Gastrocnemius medialis (tissue), 4 donors: Measurements from ENCODE around the gene KCNC1. TPM values are rescaled to one million over a fixed set of nuclear protein-coding genes. Genes with fewer than 3 reads are reported as not detected.

Experiments used
- ATAC-seq, 2 donors: fragments of 150-250 bp; one replicate each; pipeline ENCODE4 v1.9.1; 2016
- DNase-seq, 2 donors: peaks; one replicate each; pipeline ENCODE4 v3.0.0-alpha.2; 2019
- H3K27ac ChIP-seq, 4 donors: fragments of 200-600 bp; sonication (generic); 1 replicate in 1 of 4; 2 replicates in 3 of 4; pipeline ENCODE4 v1.5.1; 2016 to 2018; ENCODE audit warnings: mild to moderate bottlenecking in 2 of 4, moderate library complexity in 1 of 4
- H3K27me3 ChIP-seq, 3 donors: fragments of 200-600 bp; sonication (generic) in 2 of 3; 1 replicate in 1 of 3; 2 replicates in 2 of 3; pipeline versions ENCODE4 v1.5.1 to v1.6.0; 2016 to 2019; ENCODE audit warnings: mild to moderate bottlenecking in 1 of 3, moderate library complexity in 1 of 3
- H3K36me3 ChIP-seq, 2 donors: fragments of 200-600 bp; sonication (generic) in 1 of 2; one replicate each; pipeline ENCODE4 v1.5.1; 2017 to 2018
- H3K4me1 ChIP-seq, 2 donors: fragments of 200-600 bp; sonication (generic) in 1 of 2; one replicate each; pipeline ENCODE4 v1.5.1; 2016 to 2017; ENCODE audit warnings: mild to moderate bottlenecking in 2 of 2
- H3K4me3 ChIP-seq, 4 donors: fragments of 200-600 bp; sonication (generic) in 3 of 4; 1 replicate in 1 of 4; 2 replicates in 3 of 4; pipeline ENCODE4 v1.5.1; 2016 to 2019; ENCODE audit warnings: mild to moderate bottlenecking in 2 of 4
- H3K9me3 ChIP-seq, 3 donors: fragments of 200-600 bp; sonication (generic) in 2 of 3; 1 replicate in 1 of 3; 2 replicates in 2 of 3; pipeline ENCODE4 v1.5.1; 2016 to 2019
- POLR2A ChIP-seq, 2 donors: fragments of 450-650 bp; IDR thresholded peaks; one replicate each; pipeline ENCODE4 v1.6.1; 2017; ENCODE audit warnings: antibody characterized with exemption in 2 of 2, mild to moderate bottlenecking in 2 of 2, moderate library complexity in 2 of 2
- in situ Hi-C, 4 donors: fragments of 200-750 bp; cut with MboI; loops; one replicate each; pipeline versions ENCODE4 v1.15.0 to v1.8.0; 2017; ENCODE audit warnings: low sequenced_read_pairs in 4 of 4
- intact Hi-C: fragments of 100-400 bp; cut with DNase I; formaldehyde crosslinking; loops from one replicate; pipeline ENCODE4 v1.15.1; 2023; ENCODE audit warnings: low total_unique reads
- total RNA-seq, 4 donors: library from RNA; depleted of rRNA; stranded (reverse); fragments of >200 nt; gene quantifications; one replicate each; pipeline versions ENCODE4 v1.1.0 to v1.2.3, GENCODE V29; 2016
- TF ChIP-seq, protein P1 (sequence below), 5 experiments: fragments of 450-650 bp in 3 of 5; fragments of 200-600 bp in 2 of 5; sonication (generic) in 2 of 5; IDR thresholded peaks in 4 of 5; conservative IDR thresholded peaks in 1 of 5; 1 replicate in 4 of 5; 2 replicates in 1 of 5; pipeline ENCODE4 v1.5.1; 2016 to 2019; ENCODE audit warnings: antibody characterized with exemption in 5 of 5, mild to moderate bottlenecking in 3 of 5, moderate library complexity in 3 of 5

KCNC1 gene
- total RNA-seq, 4 donors from 2014 or later = 0.03 to 0.53 (median 0.15) TPM

- Histone ChIP-seq H3K36me3 (no peaks in the 10 kb centered on the region), H3K4me1 (no peaks in the 10 kb centered on the region), H3K27me3 (no peaks in the 10 kb centered on the region), H3K27ac (no peak overlapping the region), H3K4me3 (no peak overlapping the region), H3K9me3 (no peaks in the 10 kb centered on the region)
- DNase-seq = no peak
- no peak for ATAC-seq
- TF ChIP-seq, protein P1, sequence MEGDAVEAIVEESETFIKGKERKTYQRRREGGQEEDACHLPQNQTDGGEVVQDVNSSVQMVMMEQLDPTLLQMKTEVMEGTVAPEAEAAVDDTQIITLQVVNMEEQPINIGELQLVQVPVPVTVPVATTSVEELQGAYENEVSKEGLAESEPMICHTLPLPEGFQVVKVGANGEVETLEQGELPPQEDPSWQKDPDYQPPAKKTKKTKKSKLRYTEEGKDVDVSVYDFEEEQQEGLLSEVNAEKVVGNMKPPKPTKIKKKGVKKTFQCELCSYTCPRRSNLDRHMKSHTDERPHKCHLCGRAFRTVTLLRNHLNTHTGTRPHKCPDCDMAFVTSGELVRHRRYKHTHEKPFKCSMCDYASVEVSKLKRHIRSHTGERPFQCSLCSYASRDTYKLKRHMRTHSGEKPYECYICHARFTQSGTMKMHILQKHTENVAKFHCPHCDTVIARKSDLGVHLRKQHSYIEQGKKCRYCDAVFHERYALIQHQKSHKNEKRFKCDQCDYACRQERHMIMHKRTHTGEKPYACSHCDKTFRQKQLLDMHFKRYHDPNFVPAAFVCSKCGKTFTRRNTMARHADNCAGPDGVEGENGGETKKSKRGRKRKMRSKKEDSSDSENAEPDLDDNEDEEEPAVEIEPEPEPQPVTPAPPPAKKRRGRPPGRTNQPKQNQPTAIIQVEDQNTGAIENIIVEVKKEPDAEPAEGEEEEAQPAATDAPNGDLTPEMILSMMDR (IDR thresholded peaks at IDR 0.05 in 4 of 5, conservative IDR thresholded peaks at IDR 0.05 in 1 of 5) = no peak
- no peak for TF ChIP-seq POLR2A (IDR thresholded peaks at IDR 0.05)
- in situ Hi-C loops (no loop called here), intact Hi-C loops (no loop called here)
Measured at GRCh38 chr11:17779861-17780594, 45.4 kb downstream of the KCNC1 start.

DNA sequence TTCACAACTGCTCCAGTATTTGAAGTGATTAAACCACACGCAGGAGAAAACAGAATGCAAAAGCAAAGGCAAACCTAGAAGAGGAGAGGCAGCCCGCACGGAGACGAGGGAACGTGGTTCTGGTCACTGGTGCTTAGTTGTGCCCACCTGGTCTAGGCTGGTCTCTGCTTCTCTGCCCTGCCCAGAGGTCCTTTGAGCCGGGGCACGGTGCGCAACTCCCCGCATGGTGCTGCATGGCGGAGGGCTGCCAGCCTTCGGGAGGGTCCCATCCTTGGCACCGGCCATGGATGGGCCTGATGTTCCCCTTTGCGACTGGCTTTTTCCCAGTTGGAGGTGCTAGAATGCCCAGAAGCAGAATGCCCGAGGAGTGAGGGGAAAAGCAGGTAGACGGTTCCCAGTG is 46.1 kb downstream of the KCNC1 start:
- intact Hi-C loops (no loop called here), in situ Hi-C loops (no loop called here)
- Histone ChIP-seq H3K36me3 (no peaks in the 10 kb centered on the region), H3K4me3 (no peak overlapping the region), H3K4me1 (no peaks in the 10 kb centered on the region), H3K27ac (no peak overlapping the region), H3K9me3 (no peaks in the 10 kb centered on the region), H3K27me3 (no peaks in the 10 kb centered on the region)
- ATAC-seq = no peak
- DNase-seq = no peak
- TF ChIP-seq POLR2A (IDR thresholded peaks at IDR 0.05) = no peak
- TF ChIP-seq, protein P1 (IDR thresholded peaks at IDR 0.05 in 4 of 5, conservative IDR thresholded peaks at IDR 0.05 in 1 of 5) = no peak

GRCh38 chr11:17781221-17781620 is 46.6 kb downstream of the KCNC1 start:
- no peaks in the 10 kb centered on the region for H3K4me1 ChIP-seq
- H3K27me3 ChIP-seq = no peaks in the 10 kb centered on the region
- H3K4me3 ChIP-seq = no peak overlapping the region
- TF ChIP-seq POLR2A (IDR thresholded peaks at IDR 0.05) = no peak
- TF ChIP-seq, protein P1 (IDR thresholded peaks at IDR 0.05 in 4 of 5, conservative IDR thresholded peaks at IDR 0.05 in 1 of 5) = no peak
- H3K9me3 ChIP-seq = no peaks in the 10 kb centered on the region
- in situ Hi-C loops (no loop called here), intact Hi-C loops (no loop called here)
- ATAC-seq (no peak), DNase-seq (no peak)
- no peaks in the 10 kb centered on the region for H3K36me3 ChIP-seq
- no peak overlapping the region for H3K27ac ChIP-seq

GRCh38 chr11:17781626-17782025 is 47.0 kb downstream of the KCNC1 start:
- Histone ChIP-seq H3K4me3 (no peak overlapping the region), H3K4me1 (no peaks in the 10 kb centered on the region), H3K27ac (no peak overlapping the region), H3K36me3 (no peaks in the 10 kb centered on the region), H3K9me3 (no peaks in the 10 kb centered on the region), H3K27me3 (no peaks in the 10 kb centered on the region)
- intact Hi-C loops = no loop called here
- DNase-seq (no peak), ATAC-seq (no peak)
- TF ChIP-seq POLR2A (IDR thresholded peaks at IDR 0.05) = no peak
- TF ChIP-seq, protein P1 (IDR thresholded peaks at IDR 0.05 in 4 of 5, conservative IDR thresholded peaks at IDR 0.05 in 1 of 5) = no peak
- in situ Hi-C loops = no loop called here

DNA sequence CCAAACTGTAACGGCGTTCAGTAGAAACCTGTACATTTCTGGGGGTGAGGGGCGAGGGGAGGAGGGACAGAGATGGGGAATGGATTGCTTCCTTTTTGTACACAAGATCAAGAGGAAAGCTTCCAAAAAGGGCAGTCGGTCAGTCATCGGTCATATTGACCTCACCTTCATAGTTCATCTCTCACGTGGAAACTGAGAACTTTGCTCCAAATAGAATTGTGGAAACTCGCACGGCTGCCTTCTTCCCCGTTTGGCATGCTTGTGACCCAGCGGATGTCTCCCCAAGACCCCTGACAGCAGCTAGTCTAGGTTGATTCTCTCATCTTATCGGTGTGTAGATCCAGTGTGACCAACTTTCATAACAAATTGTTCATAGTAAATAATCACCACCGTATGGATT is 47.6 kb downstream of the KCNC1 start:
- Histone ChIP-seq H3K36me3 (no peaks in the 10 kb centered on the region), H3K4me1 (no peaks in the 10 kb centered on the region), H3K9me3 (no peaks in the 10 kb centered on the region), H3K4me3 (no peak overlapping the region), H3K27me3 (no peaks in the 10 kb centered on the region), H3K27ac (no peak overlapping the region)
- DNase-seq = no peak
- in situ Hi-C loops = no loop called here
- TF ChIP-seq, protein P1 (IDR thresholded peaks at IDR 0.05 in 4 of 5, conservative IDR thresholded peaks at IDR 0.05 in 1 of 5) = no peak
- no peak for TF ChIP-seq POLR2A (IDR thresholded peaks at IDR 0.05)
- intact Hi-C loops = no loop called here
- ATAC-seq = no peak
